H9 (cell line): ENCODE measurements around the gene PRLHR. TPM values are rescaled to one million over a fixed set of nuclear protein-coding genes. Genes with fewer than 3 reads are reported as not detected.

Source experiments
- DNase-seq: peaks from one replicate; pipeline ENCODE4 v3.0.0-alpha.2; 2017
- H2AFZ ChIP-seq: one replicate; pipeline ENCODE4 v1.6.1; 2013; ENCODE audit warnings: mild to moderate bottlenecking, low read length, control low read depth, moderate library complexity
- H2AK5ac ChIP-seq: 2 replicates; pipeline ENCODE4 v1.6.1; 2013; ENCODE audit warnings: low read length, control low read depth, mixed read lengths; ENCODE audit not compliant: insufficient read length
- H2BK120ac ChIP-seq: one replicate; pipeline ENCODE4 v1.6.1; 2013; ENCODE audit warnings: low read depth, mild to moderate bottlenecking, low read length, control low read depth, inconsistent platforms; ENCODE audit not compliant: poor library complexity, severe bottlenecking
- H2BK12ac ChIP-seq: 2 replicates; pipeline ENCODE4 v1.6.1; 2013; ENCODE audit warnings: low read length, control low read depth, mixed read lengths, low read depth; ENCODE audit not compliant: insufficient read length
- H2BK15ac ChIP-seq: 2 replicates; pipeline ENCODE4 v1.6.1; 2013; ENCODE audit warnings: low read depth, low read length, control low read depth
- H2BK20ac ChIP-seq: one replicate; pipeline ENCODE4 v1.6.1; 2013; ENCODE audit warnings: low read depth, mild to moderate bottlenecking, low read length, control low read depth, inconsistent platforms; ENCODE audit not compliant: poor library complexity, severe bottlenecking
- H2BK5ac ChIP-seq: 2 replicates; pipeline ENCODE4 v1.6.1; 2013; ENCODE audit warnings: low read length, control low read depth, mixed read lengths; ENCODE audit not compliant: insufficient read length
- H3K14ac ChIP-seq: 2 replicates; pipeline ENCODE4 v1.6.1; 2013; ENCODE audit warnings: low read length, control low read depth; ENCODE audit not compliant: insufficient read depth
- H3K18ac ChIP-seq: 2 replicates; pipeline ENCODE4 v1.6.1; 2013; ENCODE audit warnings: low read depth, mild to moderate bottlenecking, mixed read lengths, low read length, control low read depth; ENCODE audit not compliant: insufficient read length
- H3K23ac ChIP-seq: 2 replicates; pipeline ENCODE4 v1.6.1; 2013; ENCODE audit warnings: low read length, control low read depth, mixed read lengths, low read depth; ENCODE audit not compliant: insufficient read length
- H3K23me2 ChIP-seq: 2 replicates; pipeline ENCODE4 v1.6.1; 2013; ENCODE audit warnings: low read depth, mild to moderate bottlenecking, mixed read lengths, low read length, control low read depth; ENCODE audit not compliant: insufficient read length, poor library complexity, severe bottlenecking
- H3K27ac ChIP-seq: 2 replicates; pipeline ENCODE4 v1.5.1; 2013; ENCODE audit warnings: low read length, control low read depth, mixed read lengths, low read depth; ENCODE audit not compliant: insufficient read length
- H3K27me3 ChIP-seq: 2 replicates; pipeline ENCODE4 v1.6.1; 2013; ENCODE audit warnings: low read length, control low read depth, inconsistent platforms; ENCODE audit not compliant: insufficient read depth
- H3K4ac ChIP-seq: 2 replicates; pipeline ENCODE4 v1.6.1; 2013; ENCODE audit warnings: low read depth, mild to moderate bottlenecking, control low read depth, inconsistent platforms, low read length, moderate library complexity
- H3K4me1 ChIP-seq: 2 replicates; pipeline ENCODE4 v1.6.1; 2013; ENCODE audit warnings: low read length, control low read depth, inconsistent platforms; ENCODE audit not compliant: insufficient read depth
- H3K4me2 ChIP-seq: 2 replicates; pipeline ENCODE4 v1.6.1; 2013; ENCODE audit warnings: low read length, control low read depth, mixed read lengths; ENCODE audit not compliant: insufficient read length, insufficient read depth
- H3K56ac ChIP-seq: 2 replicates; pipeline ENCODE4 v1.6.1; 2013; ENCODE audit warnings: low read depth, mild to moderate bottlenecking, mixed read lengths, low read length, control low read depth; ENCODE audit not compliant: insufficient read length
- H3K79me1 ChIP-seq: 2 replicates; pipeline ENCODE4 v1.6.1; 2013; ENCODE audit warnings: low read depth, mild to moderate bottlenecking, moderate library complexity, low read length, control low read depth, inconsistent platforms; ENCODE audit not compliant: insufficient read depth, poor library complexity, severe bottlenecking
- H3K79me2 ChIP-seq: 2 replicates; pipeline ENCODE4 v1.6.1; 2013; ENCODE audit warnings: low read length, control low read depth, inconsistent platforms; ENCODE audit not compliant: insufficient read depth
- H3K9ac ChIP-seq: 2 replicates; pipeline ENCODE4 v1.6.1; 2013; ENCODE audit warnings: low read length, control low read depth, mixed read lengths; ENCODE audit not compliant: insufficient read length; ENCODE audit errors: extremely low read depth
- H3K9me3 ChIP-seq: one replicate; pipeline ENCODE4 v1.6.1; 2013; ENCODE audit warnings: low read depth, low read length, inconsistent platforms; ENCODE audit not compliant: control insufficient read depth
- H3T11ph ChIP-seq: one replicate; pipeline ENCODE4 v1.6.1; 2013; ENCODE audit warnings: mild to moderate bottlenecking, low read length, control low read depth, inconsistent platforms
- H4K20me1 ChIP-seq: one replicate; pipeline ENCODE4 v1.6.1; 2013; ENCODE audit not compliant: control insufficient read depth, insufficient read length, insufficient read depth
- H4K5ac ChIP-seq: 2 replicates; pipeline ENCODE4 v1.6.1; 2013; ENCODE audit warnings: low read depth, mild to moderate bottlenecking, mixed read lengths, low read length, control low read depth; ENCODE audit not compliant: insufficient read length
- H4K8ac ChIP-seq: replicated peaks from 2 replicates; pipeline ENCODE4 v1.6.1; 2013; ENCODE audit warnings: low read length, control low read depth, mixed read lengths, low read depth; ENCODE audit not compliant: insufficient read length
- H4K91ac ChIP-seq: 2 replicates; pipeline ENCODE4 v1.6.1; 2013; ENCODE audit warnings: low read depth, mild to moderate bottlenecking, moderate library complexity, mixed read lengths, low read length, control low read depth; ENCODE audit not compliant: insufficient read length
- H3K27ac Mint-ChIP-seq, 3 experiments: 2 replicates in 2 of 3; 3 replicates in 1 of 3; pipeline ENCODE4 v1.8.0; 2020 to 2021; ENCODE audit warnings: mixed read lengths in 3 of 3, mild to moderate bottlenecking in 1 of 3, moderate library complexity in 1 of 3
- H3K27me3 Mint-ChIP-seq: 2 replicates; pipeline ENCODE4 v1.8.0; 2021; ENCODE audit warnings: low read depth, mild to moderate bottlenecking, moderate library complexity, mixed read lengths
- H3K36me3 Mint-ChIP-seq, 3 experiments: 2 replicates in 2 of 3; 3 replicates in 1 of 3; pipeline ENCODE4 v1.8.0; 2020 to 2021; ENCODE audit warnings: low read depth in 3 of 3, mixed read lengths in 3 of 3; ENCODE audit not compliant: insufficient read depth in 1 of 3
- H3K4me1 Mint-ChIP-seq, 2 experiments: 2 replicates each; pipeline ENCODE4 v1.8.0; 2020; ENCODE audit warnings: mixed read lengths in 2 of 2
- H3K4me3 Mint-ChIP-seq, 2 experiments: 2 replicates in 1 of 2; 3 replicates in 1 of 2; pipeline ENCODE4 v1.8.0; 2020 to 2021; ENCODE audit warnings: mild to moderate bottlenecking in 2 of 2, mixed read lengths in 2 of 2, moderate library complexity in 1 of 2
- H3K9me3 Mint-ChIP-seq, 2 experiments: 2 replicates in 1 of 2; 3 replicates in 1 of 2; pipeline ENCODE4 v1.8.0; 2020; ENCODE audit warnings: mild to moderate bottlenecking in 2 of 2, mixed read lengths in 2 of 2, moderate library complexity in 1 of 2
- WGBS: extraction: QIAGEN DNeasy Blood & Tissue Kit; methylation state at CpG from one replicate; pipeline ENCODE4 v1.1.7; 2013; ENCODE audit warnings: missing lambda C conversion rate, low lambda C conversion rate, mixed read lengths; ENCODE audit not compliant: insufficient read length; ENCODE audit errors: extremely low coverage; 5-methylcytosine and 5-hydroxymethylcytosine counted together
- total RNA-seq: library from RNA; stranded (reverse); gene quantifications from 2 replicates; pipeline ENCODE4 v1.2.1, GENCODE V29; 2021
- TF ChIP-seq, protein P1 (sequence below): fragments of 200-600 bp; sonication (generic); conservative IDR thresholded peaks from 3 replicates; pipeline ENCODE4 v1.8.0; 2021; ENCODE audit warnings: antibody characterized with exemption, mild to moderate bottlenecking

PRLHR gene
- total RNA-seq, 1 experiment from 2014 or later = not detected

DNA sequence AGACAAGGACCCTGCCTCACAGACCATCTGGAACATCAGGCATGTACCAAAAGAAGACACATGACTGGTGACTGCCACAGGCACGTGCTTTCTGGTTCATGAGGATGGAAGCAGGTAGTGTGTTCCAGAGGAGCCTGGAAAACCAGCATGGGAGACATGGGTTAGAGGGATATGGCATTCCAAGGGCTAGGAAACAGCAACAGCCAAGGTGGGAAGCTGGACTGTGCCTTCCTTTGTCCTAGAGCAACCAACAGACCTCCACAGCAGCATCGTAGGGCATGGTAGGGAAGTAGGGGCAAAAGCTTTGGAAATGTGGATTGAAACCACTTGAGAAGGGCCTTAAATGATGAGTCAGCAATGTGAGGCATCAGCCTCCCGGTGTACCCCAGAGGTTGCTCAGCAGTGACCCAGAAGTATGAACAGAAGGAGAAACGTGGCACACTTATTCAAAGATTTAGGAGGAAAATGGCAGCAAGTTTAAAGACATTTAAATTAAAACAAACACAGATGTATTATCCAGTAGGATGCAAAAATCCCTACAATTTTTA, 51.0 kb downstream of the PRLHR start:
- Histone ChIP-seq H3K23me2 (no peaks in the 10 kb centered on the region), H2AFZ (no peak overlapping the region)
- WGBS = no CpG with 5 or more reads among the region's 4 CpGs

More for the DNA sequence above, 51.0 kb downstream of the PRLHR start:
- Mint-ChIP-seq H3K27ac (no peak overlapping the region), H3K4me1 (peaks cover 0 to 2% of the 10 kb centered on the region in 2 experiments; a peak in 1 of 4 replicates), H3K27me3 (peaks cover 12% of the 10 kb centered on the region), H3K4me3 (no peak overlapping the region), H3K9me3 (no peaks in the 10 kb centered on the region), H3K36me3 (no peaks in the 10 kb centered on the region; a peak in 1 of 7 replicates)
- Histone ChIP-seq H3K4me2 (no peak overlapping the region), H4K5ac (no peak overlapping the region), H3K23ac (no peak overlapping the region), H3T11ph (no peak overlapping the region), H2BK20ac (no peak overlapping the region), H2BK5ac (no peak overlapping the region), H3K18ac (no peak overlapping the region), H3K79me2 (no peaks in the 10 kb centered on the region), H2AK5ac (no peak overlapping the region), H4K91ac (no peak overlapping the region), H3K4ac (no peak overlapping the region), H3K56ac (no peak overlapping the region), H2BK120ac (no peak overlapping the region), H2BK15ac (no peak overlapping the region), H4K8ac (no peak overlapping the region), H2BK12ac (no peak overlapping the region), H3K27ac (no peak overlapping the region), H4K20me1 (no peaks in the 10 kb centered on the region), H3K79me1 (no peaks in the 10 kb centered on the region), H3K4me1 (no peaks in the 10 kb centered on the region), H3K14ac (no peak overlapping the region), H3K9ac (no peak overlapping the region), H3K9me3 (no peaks in the 10 kb centered on the region), H3K27me3 (no peaks in the 10 kb centered on the region)
- no peak for DNase-seq
- TF ChIP-seq, protein P1, sequence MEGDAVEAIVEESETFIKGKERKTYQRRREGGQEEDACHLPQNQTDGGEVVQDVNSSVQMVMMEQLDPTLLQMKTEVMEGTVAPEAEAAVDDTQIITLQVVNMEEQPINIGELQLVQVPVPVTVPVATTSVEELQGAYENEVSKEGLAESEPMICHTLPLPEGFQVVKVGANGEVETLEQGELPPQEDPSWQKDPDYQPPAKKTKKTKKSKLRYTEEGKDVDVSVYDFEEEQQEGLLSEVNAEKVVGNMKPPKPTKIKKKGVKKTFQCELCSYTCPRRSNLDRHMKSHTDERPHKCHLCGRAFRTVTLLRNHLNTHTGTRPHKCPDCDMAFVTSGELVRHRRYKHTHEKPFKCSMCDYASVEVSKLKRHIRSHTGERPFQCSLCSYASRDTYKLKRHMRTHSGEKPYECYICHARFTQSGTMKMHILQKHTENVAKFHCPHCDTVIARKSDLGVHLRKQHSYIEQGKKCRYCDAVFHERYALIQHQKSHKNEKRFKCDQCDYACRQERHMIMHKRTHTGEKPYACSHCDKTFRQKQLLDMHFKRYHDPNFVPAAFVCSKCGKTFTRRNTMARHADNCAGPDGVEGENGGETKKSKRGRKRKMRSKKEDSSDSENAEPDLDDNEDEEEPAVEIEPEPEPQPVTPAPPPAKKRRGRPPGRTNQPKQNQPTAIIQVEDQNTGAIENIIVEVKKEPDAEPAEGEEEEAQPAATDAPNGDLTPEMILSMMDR = no peak
